ENCODE data around the gene NAIF1. TPM values are rescaled to one million over a fixed set of nuclear protein-coding genes. Genes with fewer than 3 reads are reported as not detected.
"Not testable (repeated sequence)": the region's sequence is repeated elsewhere in the genome, so short reads cannot be mapped to it uniquely, and the experiment has no call there.

Gene NAIF1
- total RNA-seq = 10 to 100 TPM in 1 of 2 donors, 1 to 10 TPM in 1; 9.0 to 15.0 TPM

DNA sequence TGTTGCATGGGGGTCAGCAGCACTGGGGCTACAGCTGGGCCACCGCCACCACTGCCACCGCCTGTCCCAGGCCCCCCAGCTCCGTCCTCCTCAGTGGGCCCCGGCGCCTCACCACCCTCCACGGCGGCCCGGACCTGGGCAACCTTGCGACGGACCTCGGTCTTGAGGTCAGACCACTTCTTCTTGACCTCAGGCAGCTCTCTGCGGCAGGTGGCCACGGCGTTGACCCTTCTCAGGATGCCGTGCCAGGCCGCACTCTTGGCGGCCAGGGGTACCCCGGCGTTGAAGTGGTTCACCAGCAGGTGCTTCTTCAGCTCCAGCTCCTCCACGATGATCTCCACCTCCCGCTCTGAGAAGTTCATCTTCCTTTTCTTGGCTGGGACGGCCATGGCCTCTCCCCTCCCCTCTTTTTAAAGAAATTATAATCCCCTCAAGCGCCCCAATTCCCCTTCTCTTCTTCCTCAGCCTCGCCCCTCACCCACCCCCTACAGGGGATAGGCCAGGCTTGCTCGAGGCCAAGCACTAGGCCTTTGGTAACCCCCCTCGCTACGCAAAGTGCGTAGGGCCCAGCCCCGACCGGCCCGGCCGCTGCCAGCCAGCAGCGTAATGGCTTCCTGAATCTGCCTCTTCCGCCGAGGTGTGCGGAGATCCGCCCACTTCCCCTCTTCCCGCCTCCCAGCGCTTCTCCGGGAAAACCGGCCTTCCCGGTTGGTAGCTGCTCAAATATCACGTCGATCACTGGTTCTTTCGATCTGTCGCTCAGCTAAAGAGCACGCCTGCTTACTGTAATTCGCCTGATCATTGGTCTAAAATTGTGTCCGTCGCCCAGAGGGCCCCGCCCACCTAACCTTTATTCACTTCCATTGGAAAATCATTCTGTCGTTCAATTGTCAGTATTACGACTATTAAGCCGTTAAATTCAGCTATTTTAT lies at the start of gene NAIF1:
Gene NAIF1 (minus strand): TSS at position 608 of the 932 bp plus-strand sequence. CDS start 219 bp downstream, at position 389.
- no peak within 1 kb of the TSS for H3K4me3 Mint-ChIP-seq
- peaks cover 13% of the 10 kb centered on the region for H3K4me1 Mint-ChIP-seq

GRCh38 chr9:128116104-128117083 lies 49.3 kb upstream of the NAIF1 start:
- Mint-ChIP-seq H3K9me3 (no peaks in the 10 kb centered on the region), H3K4me3 (no peak overlapping the region), H3K4me1 (peaks cover 5% of the 10 kb centered on the region), H3K36me3 (ENCODE audit: low read depth) (peaks cover 6% of the 10 kb centered on the region), H3K27ac (no peak overlapping the region), H3K27me3 (no peaks in the 10 kb centered on the region)
- no peak for ATAC-seq (replicated peaks)

More for the DNA sequence above, at the start of gene NAIF1:
- Mint-ChIP-seq H3K36me3 (ENCODE audit: low read depth) (peaks cover 18% of the 10 kb centered on the region), H3K27ac (no peak within 1 kb of the TSS), H3K27me3 (no peaks in the 10 kb centered on the region), H3K9me3 (no peaks in the 10 kb centered on the region)
- ATAC-seq (replicated peaks) = peak; percentile 77

DNA sequence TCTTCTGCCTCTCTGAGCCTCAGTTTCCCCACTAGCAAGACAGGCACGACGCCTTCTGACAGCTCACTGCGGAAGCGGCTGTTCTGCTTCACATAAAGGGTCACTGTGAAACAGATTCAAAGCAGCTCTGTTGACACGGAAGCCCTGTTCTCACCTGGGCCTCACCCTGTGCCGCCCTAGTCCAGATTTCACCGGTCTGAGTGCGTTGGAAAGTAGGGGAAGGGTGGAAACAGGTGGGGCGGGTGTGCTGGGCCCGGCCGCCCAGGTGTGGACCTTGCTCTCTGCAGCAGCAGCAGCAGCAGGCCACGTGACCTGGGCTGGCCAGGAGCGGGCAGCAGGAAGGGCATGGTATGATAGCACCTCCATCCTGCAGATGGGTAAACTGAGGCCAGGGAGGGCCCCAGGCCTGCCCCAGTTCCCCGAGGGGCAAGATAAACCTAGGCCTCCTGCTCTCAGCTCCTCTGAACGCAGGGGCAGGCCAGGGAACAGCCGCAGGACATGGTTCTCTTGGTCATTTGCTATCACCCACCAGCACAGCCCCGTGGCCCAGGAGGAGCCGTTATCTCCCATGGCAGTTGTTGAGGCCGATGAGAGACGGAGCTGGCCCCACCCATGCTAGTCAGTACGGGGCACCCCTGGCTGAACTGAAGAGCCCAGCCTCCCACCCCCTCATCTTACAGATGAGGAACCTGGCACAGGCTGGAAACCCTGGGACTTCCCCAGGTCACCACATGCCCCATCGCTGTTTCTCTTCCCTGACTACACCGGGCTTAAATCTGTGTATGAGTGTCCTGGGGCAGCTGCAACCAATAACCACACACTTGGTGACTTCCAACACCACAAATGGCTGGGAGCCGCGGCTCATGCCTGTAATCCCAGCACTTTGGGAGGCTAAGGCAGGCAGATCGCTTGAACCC lies 48.3 kb upstream of the NAIF1 start:
- peak; percentile 69 for ATAC-seq (replicated peaks)
- H3K9me3 Mint-ChIP-seq = no peaks in the 10 kb centered on the region
- peaks cover 5% of the 10 kb centered on the region for H3K4me1 Mint-ChIP-seq
- no peak overlapping the region for H3K27ac Mint-ChIP-seq
- H3K36me3 Mint-ChIP-seq (ENCODE audit: low read depth) = peaks cover 5% of the 10 kb centered on the region
- no peak overlapping the region for H3K4me3 Mint-ChIP-seq
- no peaks in the 10 kb centered on the region for H3K27me3 Mint-ChIP-seq

DNA sequence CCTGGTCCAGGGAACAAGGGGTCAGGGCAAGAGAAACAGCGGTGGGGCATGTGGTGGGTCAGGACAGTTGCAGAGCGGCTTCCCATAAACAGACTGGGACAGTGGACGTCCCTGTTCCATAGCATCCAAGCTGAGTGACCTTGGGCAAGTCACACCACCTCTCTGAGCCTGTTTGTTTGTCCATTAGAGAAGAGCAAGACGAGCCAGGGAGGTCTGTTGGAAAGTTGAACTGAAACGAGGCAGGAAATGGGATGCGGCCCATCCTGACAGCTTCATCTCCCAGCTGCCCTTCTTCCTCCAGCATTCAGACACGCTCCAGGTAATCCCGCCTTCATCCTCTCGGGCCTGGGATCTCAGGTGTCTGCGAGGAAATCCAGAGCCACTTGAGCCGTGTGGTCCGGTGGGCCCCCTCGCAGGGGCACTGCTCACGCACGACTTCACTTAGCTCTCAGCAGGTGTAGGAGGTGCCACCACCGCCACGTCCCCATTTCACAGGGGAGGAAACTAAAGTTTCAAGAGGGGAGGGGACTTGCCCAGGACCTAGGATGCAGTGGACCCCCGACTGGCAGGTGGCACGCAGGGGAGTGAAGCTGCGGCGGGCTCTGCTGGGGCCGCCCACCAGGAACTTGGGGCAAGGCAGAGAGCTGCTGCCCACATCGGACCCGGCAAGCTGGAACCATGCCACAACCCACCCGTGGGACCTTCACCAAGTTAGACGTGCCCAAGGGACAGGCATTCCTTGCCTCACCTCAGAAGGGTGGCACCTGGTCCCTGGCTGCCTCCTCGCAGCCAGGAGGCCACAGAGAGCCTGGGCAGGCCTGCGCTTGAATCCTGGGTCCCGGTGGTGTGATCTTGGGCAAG lies 47.4 kb upstream of the NAIF1 start:
- no peaks in the 10 kb centered on the region for H3K27me3 Mint-ChIP-seq
- H3K4me1 Mint-ChIP-seq = peaks cover 8% of the 10 kb centered on the region

DNA sequence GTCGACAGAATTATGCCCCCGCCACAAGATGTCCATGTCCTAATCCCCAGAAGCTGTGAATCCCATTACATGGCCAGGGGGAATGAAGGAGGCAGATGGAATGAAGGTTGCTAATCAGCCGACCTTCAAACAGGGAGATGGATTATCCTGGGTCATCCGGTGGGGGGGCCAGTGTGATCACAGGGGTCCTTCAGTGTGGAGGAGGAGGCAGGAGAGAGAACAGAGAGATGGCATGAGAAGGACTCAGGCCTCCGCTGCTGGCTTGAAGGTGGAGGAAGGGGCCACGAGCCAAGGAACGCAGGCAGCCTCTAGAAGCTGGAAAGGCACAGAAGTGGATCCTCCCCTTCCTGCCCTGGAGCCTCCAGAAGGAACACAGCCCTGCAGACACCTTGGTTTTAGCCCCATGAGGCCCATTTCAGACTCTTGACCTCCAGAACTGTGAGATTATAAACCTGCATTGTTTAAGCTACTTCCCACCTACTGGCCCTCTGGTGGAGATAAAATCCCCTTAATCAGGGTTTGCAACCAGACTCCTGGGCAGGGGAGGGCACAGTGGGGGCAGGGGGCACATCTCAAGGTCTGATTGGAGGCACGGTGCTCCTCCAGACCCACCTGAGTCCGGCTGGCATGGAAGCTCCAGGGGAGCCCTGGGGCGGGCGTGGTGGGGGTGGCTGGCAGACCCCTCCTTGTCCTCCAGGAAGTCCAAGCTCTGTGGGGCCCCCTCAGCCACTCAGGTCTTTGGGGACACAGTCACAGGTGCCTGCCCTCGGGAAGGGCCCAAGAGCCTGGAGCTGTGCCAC lies 46.6 kb upstream of the NAIF1 start:
- no peak overlapping the region for H3K27ac Mint-ChIP-seq
- peaks cover 10% of the 10 kb centered on the region for H3K4me1 Mint-ChIP-seq
- no peaks in the 10 kb centered on the region for H3K27me3 Mint-ChIP-seq
- ATAC-seq (replicated peaks) = no peak
- H3K36me3 Mint-ChIP-seq (ENCODE audit: low read depth) = peaks cover 14% of the 10 kb centered on the region
- H3K9me3 Mint-ChIP-seq = no peaks in the 10 kb centered on the region
- H3K4me3 Mint-ChIP-seq = no peak overlapping the region

More for the DNA sequence above, 47.4 kb upstream of the NAIF1 start:
- ATAC-seq (replicated peaks) = no peak
- Mint-ChIP-seq H3K4me3 (no peak overlapping the region), H3K9me3 (no peaks in the 10 kb centered on the region), H3K36me3 (ENCODE audit: low read depth) (peaks cover 12% of the 10 kb centered on the region), H3K27ac (no peak overlapping the region)

DNA sequence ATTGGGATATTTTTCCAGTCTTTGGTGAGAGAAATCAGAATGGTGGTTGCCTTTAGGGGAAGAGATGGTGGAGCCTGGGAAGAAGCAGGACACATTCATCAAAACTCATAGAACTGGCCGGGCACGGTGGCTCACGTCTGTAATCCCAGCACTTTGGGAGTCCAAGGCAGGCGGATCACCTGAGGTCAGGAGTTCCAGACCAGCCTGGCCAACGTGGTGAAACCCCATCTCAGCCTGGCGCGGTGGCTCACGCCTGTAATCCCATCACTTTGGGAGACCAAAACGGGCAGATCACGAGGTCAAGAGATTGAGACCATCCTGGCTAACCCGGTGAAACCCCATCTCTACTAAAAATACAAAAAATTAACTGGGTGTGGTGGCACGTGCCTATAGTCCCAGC lies 44.6 kb upstream of the NAIF1 start:
- H3K27ac Mint-ChIP-seq; H3K9me3 Mint-ChIP-seq; H3K4me1 Mint-ChIP-seq; H3K27me3 Mint-ChIP-seq; ATAC-seq (replicated peaks); H3K4me3 Mint-ChIP-seq: not testable (repeated sequence)
- H3K36me3 Mint-ChIP-seq (ENCODE audit: low read depth) = peaks cover 27% of the 10 kb centered on the region

- peak overlapping the region; percentile 44 for H3K27ac Mint-ChIP-seq
- no peak overlapping the region for H3K4me3 Mint-ChIP-seq
Observed at GRCh38 chr9:128109050-128109709, 42.1 kb upstream of the NAIF1 start.

DNA sequence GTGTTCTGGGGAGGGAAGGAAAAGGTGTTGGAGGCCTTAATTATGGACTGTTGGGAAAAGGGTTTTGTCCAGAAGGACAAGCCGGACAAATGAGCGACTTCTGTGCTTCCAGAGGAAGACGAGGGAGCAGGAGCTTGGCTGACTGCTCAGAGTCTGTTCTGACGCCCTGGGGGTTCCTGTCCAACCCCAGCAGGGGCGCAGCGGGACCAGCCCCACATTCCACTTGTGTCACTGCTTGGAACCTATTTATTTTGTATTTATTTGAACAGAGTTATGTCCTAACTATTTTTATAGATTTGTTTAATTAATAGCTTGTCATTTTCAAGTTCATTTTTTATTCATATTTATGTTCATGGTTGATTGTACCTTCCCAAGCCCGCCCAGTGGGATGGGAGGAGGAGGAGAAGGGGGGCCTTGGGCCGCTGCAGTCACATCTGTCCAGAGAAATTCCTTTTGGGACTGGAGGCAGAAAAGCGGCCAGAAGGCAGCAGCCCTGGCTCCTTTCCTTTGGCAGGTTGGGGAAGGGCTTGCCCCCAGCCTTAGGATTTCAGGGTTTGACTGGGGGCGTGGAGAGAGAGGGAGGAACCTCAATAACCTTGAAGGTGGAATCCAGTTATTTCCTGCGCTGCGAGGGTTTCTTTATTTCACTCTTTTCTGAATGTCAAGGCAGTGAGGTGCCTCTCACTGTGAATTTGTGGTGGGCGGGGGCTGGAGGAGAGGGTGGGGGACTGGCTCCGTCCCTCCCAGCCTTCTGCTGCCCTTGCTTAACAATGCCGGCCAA lies 41.3 kb upstream of the NAIF1 start:
- Mint-ChIP-seq H3K4me3 (no peak overlapping the region), H3K27ac (no peak overlapping the region), H3K27me3 (no peaks in the 10 kb centered on the region), H3K9me3 (no peaks in the 10 kb centered on the region), H3K4me1 (peaks cover 9% of the 10 kb centered on the region), H3K36me3 (ENCODE audit: low read depth) (peaks cover 54% of the 10 kb centered on the region)
- ATAC-seq (replicated peaks) = no peak

More at GRCh38 chr9:128109050-128109709, 42.1 kb upstream of the NAIF1 start:
- H3K9me3 Mint-ChIP-seq = no peaks in the 10 kb centered on the region
- H3K36me3 Mint-ChIP-seq (ENCODE audit: low read depth) = peaks cover 49% of the 10 kb centered on the region
- H3K27me3 Mint-ChIP-seq = no peaks in the 10 kb centered on the region
- peaks cover 5% of the 10 kb centered on the region for H3K4me1 Mint-ChIP-seq
- no peak for ATAC-seq (replicated peaks)

DNA sequence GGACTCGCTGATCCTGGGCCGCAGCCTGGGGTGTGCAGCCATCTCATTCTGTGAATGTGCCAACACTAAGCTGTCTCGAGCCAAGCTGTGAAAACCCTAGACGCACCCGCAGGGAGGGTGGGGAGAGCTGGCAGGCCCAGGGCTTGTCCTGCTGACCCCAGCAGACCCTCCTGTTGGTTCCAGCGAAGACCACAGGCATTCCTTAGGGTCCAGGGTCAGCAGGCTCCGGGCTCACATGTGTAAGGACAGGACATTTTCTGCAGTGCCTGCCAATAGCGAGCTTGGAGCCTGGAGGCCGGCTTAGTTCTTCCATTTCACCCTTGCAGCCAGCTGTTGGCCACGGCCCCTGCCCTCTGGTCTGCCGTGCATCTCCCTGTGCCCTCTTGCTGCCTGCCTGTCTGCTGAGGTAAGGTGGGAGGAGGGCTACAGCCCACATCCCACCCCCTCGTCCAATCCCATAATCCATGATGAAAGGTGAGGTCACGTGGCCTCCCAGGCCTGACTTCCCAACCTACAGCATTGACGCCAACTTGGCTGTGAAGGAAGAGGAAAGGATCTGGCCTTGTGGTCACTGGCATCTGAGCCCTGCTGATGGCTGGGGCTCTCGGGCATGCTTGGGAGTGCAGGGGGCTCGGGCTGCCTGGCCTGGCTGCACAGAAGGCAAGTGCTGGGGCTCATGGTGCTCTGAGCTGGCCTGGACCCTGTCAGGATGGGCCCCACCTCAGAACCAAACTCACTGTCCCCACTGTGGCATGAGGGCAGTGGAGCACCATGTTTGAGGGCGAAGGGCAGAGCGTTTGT lies 40.5 kb upstream of the NAIF1 start:
- Mint-ChIP-seq H3K4me1 (peaks cover 14% of the 10 kb centered on the region), H3K9me3 (no peaks in the 10 kb centered on the region), H3K36me3 (ENCODE audit: low read depth) (peaks cover 59% of the 10 kb centered on the region), H3K27ac (no peak overlapping the region), H3K4me3 (no peak overlapping the region), H3K27me3 (no peaks in the 10 kb centered on the region)
- ATAC-seq (replicated peaks) = no peak

GRCh38 chr9:128106940-128107467 lies 39.9 kb upstream of the NAIF1 start:
- H3K27me3 Mint-ChIP-seq = no peaks in the 10 kb centered on the region
- no peak for ATAC-seq (replicated peaks)
- H3K27ac Mint-ChIP-seq = no peak overlapping the region

More at GRCh38 chr9:128106940-128107467, 39.9 kb upstream of the NAIF1 start:
- Mint-ChIP-seq H3K4me1 (peaks cover 16% of the 10 kb centered on the region), H3K4me3 (no peak overlapping the region), H3K9me3 (no peaks in the 10 kb centered on the region), H3K36me3 (ENCODE audit: low read depth) (peaks cover 66% of the 10 kb centered on the region)

Measured in activated T-helper 17 cell treated with anti-CD3 and anti-CD28 coated beads, Interleukin-2, amount 50 U/mL, for 72 hours (primary cell).